CD14-positive monocyte (primary cell): Measurements from ENCODE around the gene SRRM3. TPM values are rescaled to one million over a fixed set of nuclear protein-coding genes. Genes with fewer than 3 reads are reported as not detected.
"Not testable (repeated sequence)": the region's sequence is repeated elsewhere in the genome, so short reads cannot be mapped to it uniquely, and the experiment has no call there.

ENCODE experiments used
- DNase-seq, 3 donors: peaks; one replicate each; pipeline ENCODE4 v3.0.0-alpha.2; 2011 to 2022
- H2AFZ ChIP-seq: 2 replicates; pipeline ENCODE4 v1.6.0; 2012; ENCODE audit warnings: mild to moderate bottlenecking, low read depth, low read length, inconsistent platforms; ENCODE audit not compliant: insufficient read depth, poor library complexity, severe bottlenecking
- H3K27ac ChIP-seq, 2 donors: 1 replicate in 1 of 2; 2 replicates in 1 of 2; pipeline ENCODE4 v1.5.1; 2012 to 2013; ENCODE audit warnings: low read length in 2 of 2, control low read depth in 1 of 2, inconsistent platforms in 1 of 2, low read depth in 1 of 2, mild to moderate bottlenecking in 1 of 2
- H3K27me3 ChIP-seq, 2 donors: one replicate each; pipeline versions ENCODE4 v1.6.0 to v1.6.1; 2011 to 2013; ENCODE audit warnings: low read length in 2 of 2; ENCODE audit not compliant: control insufficient read depth in 2 of 2, insufficient read depth in 2 of 2
- H3K36me3 ChIP-seq, 2 donors: replicated peaks in 1 of 2; 1 replicate in 1 of 2; 2 replicates in 1 of 2; pipeline versions ENCODE4 v1.5.1 to v1.6.1; 2012 to 2013; ENCODE audit warnings: low read length in 2 of 2, control low read depth in 1 of 2, inconsistent platforms in 1 of 2, mild to moderate bottlenecking in 1 of 2; ENCODE audit not compliant: insufficient read depth in 2 of 2, control insufficient read depth in 1 of 2
- H3K4me1 ChIP-seq, 2 donors: 1 replicate in 1 of 2; 2 replicates in 1 of 2; pipeline versions ENCODE4 v1.5.1 to v1.6.1; 2012 to 2013; ENCODE audit warnings: low read length in 2 of 2, control low read depth in 1 of 2, inconsistent platforms in 1 of 2, mild to moderate bottlenecking in 1 of 2, moderate library complexity in 1 of 2; ENCODE audit not compliant: insufficient read depth in 2 of 2, control insufficient read depth in 1 of 2
- H3K4me2 ChIP-seq: replicated peaks from 2 replicates; pipeline ENCODE3; 2012; ENCODE audit warnings: low read length, moderate library complexity, mild to moderate bottlenecking; ENCODE audit not compliant: poor library complexity, severe bottlenecking; ENCODE audit errors: extremely low read depth
- H3K4me3 ChIP-seq, 3 experiments: fragments of 200-600 bp in 1 of 3; sonication (generic) in 1 of 3; replicated peaks in 1 of 3; 1 replicate in 2 of 3; 2 replicates in 1 of 3; pipeline ENCODE4 v1.5.1; 2011 to 2013; ENCODE audit warnings: low read length in 3 of 3, mild to moderate bottlenecking in 3 of 3, control low read depth in 2 of 3, low read depth in 2 of 3, inconsistent platforms in 1 of 3, moderate library complexity in 1 of 3
- H3K79me2 ChIP-seq: 2 replicates; pipeline ENCODE4 v1.6.0; 2012; ENCODE audit warnings: mild to moderate bottlenecking, control low read depth, inconsistent platforms, low read length, moderate library complexity; ENCODE audit not compliant: insufficient read depth
- H3K9ac ChIP-seq: 2 replicates; pipeline ENCODE4 v1.6.0; 2017; ENCODE audit warnings: low read length, mild to moderate bottlenecking; ENCODE audit not compliant: insufficient read depth, poor library complexity, severe bottlenecking
- H3K9me3 ChIP-seq, 2 donors: replicated peaks in 1 of 2; 1 replicate in 1 of 2; 2 replicates in 1 of 2; pipeline versions ENCODE4 v1.5.1 to v1.6.1; 2012 to 2013; ENCODE audit warnings: low read length in 2 of 2, control low read depth in 1 of 2; ENCODE audit not compliant: control insufficient read depth in 1 of 2, insufficient read depth in 1 of 2
- H4K20me1 ChIP-seq: 2 replicates; pipeline ENCODE4 v1.6.0; 2012; ENCODE audit warnings: mild to moderate bottlenecking, low read length, control low read depth, moderate library complexity; ENCODE audit not compliant: insufficient read depth
- H3K27ac Mint-ChIP-seq, 7 donors: one replicate each; pipeline ENCODE4 v1.8.0; 2020; ENCODE audit warnings: mild to moderate bottlenecking in 7 of 7, mixed read lengths in 7 of 7, moderate library complexity in 6 of 7, inconsistent platforms in 2 of 7
- H3K27me3 Mint-ChIP-seq, 3 donors: one replicate each; pipeline ENCODE4 v1.8.0; 2021 to 2022; ENCODE audit warnings: low read depth in 3 of 3, mild to moderate bottlenecking in 3 of 3, mixed read lengths in 3 of 3, moderate library complexity in 3 of 3, inconsistent platforms in 1 of 3
- H3K36me3 Mint-ChIP-seq, 2 donors: one replicate each; pipeline ENCODE4 v1.8.0; 2020; ENCODE audit warnings: mixed read lengths in 2 of 2, inconsistent platforms in 1 of 2, mild to moderate bottlenecking in 1 of 2
- H3K4me1 Mint-ChIP-seq: one replicate; pipeline ENCODE4 v1.8.0; 2020; ENCODE audit warnings: mild to moderate bottlenecking, mixed read lengths
- H3K4me3 Mint-ChIP-seq, 2 donors: one replicate each; pipeline ENCODE4 v1.8.0; 2020; ENCODE audit warnings: mild to moderate bottlenecking in 2 of 2, mixed read lengths in 2 of 2, moderate library complexity in 1 of 2
- H3K9me3 Mint-ChIP-seq, 7 donors: one replicate each; pipeline ENCODE4 v1.8.0; 2020 to 2022; ENCODE audit warnings: mixed read lengths in 7 of 7, mild to moderate bottlenecking in 6 of 7, moderate library complexity in 6 of 7, inconsistent platforms in 2 of 7
- WGBS: methylation state at CpG from one replicate; pipeline ENCODE4 v1.1.5; 2013; ENCODE audit warnings: missing lambda C conversion rate; ENCODE audit not compliant: insufficient coverage; 5-methylcytosine and 5-hydroxymethylcytosine counted together
- intact Hi-C, 2 donors: fragments of 100-400 bp; cut with micrococcal nuclease; formaldehyde crosslinking; loops; one replicate each; pipeline versions ENCODE4 v1.15.0 to v1.15.1; 2023
- polyA plus RNA-seq, 3 donors: library from polyadenylated mRNA; depleted of rRNA in 1 of 3; unstranded in 2 of 3; stranded (reverse) in 1 of 3; fragments of 300-500 nt in 2 of 3; fragments of >200 nt in 1 of 3; fragmentation: Illumina TruSeq in 2 of 3; gene quantifications; 1 replicate in 2 of 3; 2 replicates in 1 of 3; pipeline ENCODE4 v1.2.3, GENCODE V29; 2012 to 2021
- TF ChIP-seq, protein P1 (sequence below): fragments of 200-600 bp; IDR thresholded peaks from one replicate; pipeline ENCODE4 v1.8.0; 2022; ENCODE audit warnings: antibody characterized with exemption, mild to moderate bottlenecking

Gene SRRM3
- polyA plus RNA-seq, 3 donors, result not detected

DNA sequence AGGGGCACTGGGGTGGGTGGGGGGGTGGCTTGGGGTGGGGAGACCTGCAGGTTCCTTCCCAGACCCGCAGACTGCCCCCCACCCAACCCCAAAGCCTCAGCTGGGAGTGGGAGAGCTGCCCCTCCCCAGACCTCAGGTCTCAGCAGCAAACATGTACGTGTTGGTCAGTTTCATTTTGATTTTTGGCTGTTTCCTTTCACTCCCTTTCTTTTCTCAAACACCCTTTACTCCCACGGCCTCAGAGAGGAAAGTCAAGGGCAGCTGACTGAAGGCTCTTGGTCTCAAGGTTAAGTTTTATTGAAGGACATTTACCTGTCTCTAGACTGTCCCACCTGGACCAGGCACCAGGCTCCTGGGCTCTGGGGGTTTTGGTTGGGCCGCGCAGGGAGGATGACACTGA, 66.7 kb downstream of the SRRM3 start:
- TF ChIP-seq, protein P1, sequence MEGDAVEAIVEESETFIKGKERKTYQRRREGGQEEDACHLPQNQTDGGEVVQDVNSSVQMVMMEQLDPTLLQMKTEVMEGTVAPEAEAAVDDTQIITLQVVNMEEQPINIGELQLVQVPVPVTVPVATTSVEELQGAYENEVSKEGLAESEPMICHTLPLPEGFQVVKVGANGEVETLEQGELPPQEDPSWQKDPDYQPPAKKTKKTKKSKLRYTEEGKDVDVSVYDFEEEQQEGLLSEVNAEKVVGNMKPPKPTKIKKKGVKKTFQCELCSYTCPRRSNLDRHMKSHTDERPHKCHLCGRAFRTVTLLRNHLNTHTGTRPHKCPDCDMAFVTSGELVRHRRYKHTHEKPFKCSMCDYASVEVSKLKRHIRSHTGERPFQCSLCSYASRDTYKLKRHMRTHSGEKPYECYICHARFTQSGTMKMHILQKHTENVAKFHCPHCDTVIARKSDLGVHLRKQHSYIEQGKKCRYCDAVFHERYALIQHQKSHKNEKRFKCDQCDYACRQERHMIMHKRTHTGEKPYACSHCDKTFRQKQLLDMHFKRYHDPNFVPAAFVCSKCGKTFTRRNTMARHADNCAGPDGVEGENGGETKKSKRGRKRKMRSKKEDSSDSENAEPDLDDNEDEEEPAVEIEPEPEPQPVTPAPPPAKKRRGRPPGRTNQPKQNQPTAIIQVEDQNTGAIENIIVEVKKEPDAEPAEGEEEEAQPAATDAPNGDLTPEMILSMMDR, result no peak
- peak overlapping the region in 1 of 2 donors; percentile 76 for H3K4me3 Mint-ChIP-seq
- intact Hi-C loops, result no loop called here
- no CpG with 5 or more reads among the region's 5 CpGs for WGBS
- H3K36me3 Mint-ChIP-seq, result no peaks in the 10 kb centered on the region
- H3K27me3 Mint-ChIP-seq, result peaks cover 37 to 57% (median 42%) of the 10 kb centered on the region in 3 donors
- H3K27ac ChIP-seq, result no peak overlapping the region
- H3K27ac Mint-ChIP-seq, result no peak overlapping the region
- no peaks in the 10 kb centered on the region for H3K9me3 ChIP-seq
- H2AFZ ChIP-seq, result no peak overlapping the region
- H3K4me1 ChIP-seq, result peaks cover 0 to 5% of the 10 kb centered on the region in 2 donors
- H3K4me2 ChIP-seq, result no peak overlapping the region
- no peak for DNase-seq
- H3K36me3 ChIP-seq, result no peaks in the 10 kb centered on the region
- no peaks in the 10 kb centered on the region for H3K79me2 ChIP-seq
- peaks cover 7% of the 10 kb centered on the region for H3K4me1 Mint-ChIP-seq
- peaks cover 0 to 2% (median 0%) of the 10 kb centered on the region in 7 donors for H3K9me3 Mint-ChIP-seq
- peaks cover 6 to 35% of the 10 kb centered on the region in 2 donors for H3K27me3 ChIP-seq
- H3K9ac ChIP-seq, result no peak overlapping the region
- no peaks in the 10 kb centered on the region for H4K20me1 ChIP-seq
- no peak overlapping the region for H3K4me3 ChIP-seq

DNA sequence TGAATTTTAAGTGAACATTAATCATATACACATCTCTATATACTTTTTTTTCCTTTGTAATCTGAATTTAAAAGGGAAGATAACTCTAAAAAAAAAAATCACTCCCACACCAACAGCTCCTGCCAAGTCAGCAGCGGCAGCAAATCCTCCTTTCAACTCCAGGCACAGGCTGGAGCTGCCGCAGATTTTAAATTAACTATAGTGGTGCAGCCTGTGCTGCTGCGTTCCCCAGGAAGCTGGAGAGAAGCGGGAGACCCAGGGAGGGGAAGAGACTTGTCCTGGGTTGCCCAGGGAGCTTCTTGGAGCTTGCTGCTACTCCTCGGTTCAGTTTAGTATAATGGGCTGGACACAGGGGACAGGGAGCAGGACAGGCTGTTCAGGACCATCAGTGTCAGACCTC, 68.2 kb downstream of the SRRM3 start:
- H3K27me3 ChIP-seq, result peaks cover 6 to 35% of the 10 kb centered on the region in 2 donors
- 75% methylated on average over 3 of the region's 5 CpGs for WGBS
- H3K79me2 ChIP-seq, result no peaks in the 10 kb centered on the region
- Mint-ChIP-seq H3K27ac (no peak overlapping the region), H3K4me1 (peaks cover 7% of the 10 kb centered on the region), H3K36me3 (no peaks in the 10 kb centered on the region), H3K4me3 (no peak overlapping the region), H3K27me3 (peaks cover 40 to 63% (median 42%) of the 10 kb centered on the region in 3 donors), H3K9me3 (peaks cover 0 to 2% (median 0%) of the 10 kb centered on the region in 7 donors)
- no peaks in the 10 kb centered on the region for H3K36me3 ChIP-seq
- no peak overlapping the region for H2AFZ ChIP-seq
- H3K4me3 ChIP-seq, result no peak overlapping the region
- TF ChIP-seq, protein P1, result no peak
- no peaks in the 10 kb centered on the region for H4K20me1 ChIP-seq
- H3K9me3 ChIP-seq, result no peaks in the 10 kb centered on the region
- no peak overlapping the region for H3K27ac ChIP-seq
- intact Hi-C loops, result no loop called here
- DNase-seq, result no peak
- H3K4me2 ChIP-seq, result no peak overlapping the region
- no peak overlapping the region for H3K9ac ChIP-seq
- H3K4me1 ChIP-seq, result peaks cover 0 to 5% of the 10 kb centered on the region in 2 donors

DNA sequence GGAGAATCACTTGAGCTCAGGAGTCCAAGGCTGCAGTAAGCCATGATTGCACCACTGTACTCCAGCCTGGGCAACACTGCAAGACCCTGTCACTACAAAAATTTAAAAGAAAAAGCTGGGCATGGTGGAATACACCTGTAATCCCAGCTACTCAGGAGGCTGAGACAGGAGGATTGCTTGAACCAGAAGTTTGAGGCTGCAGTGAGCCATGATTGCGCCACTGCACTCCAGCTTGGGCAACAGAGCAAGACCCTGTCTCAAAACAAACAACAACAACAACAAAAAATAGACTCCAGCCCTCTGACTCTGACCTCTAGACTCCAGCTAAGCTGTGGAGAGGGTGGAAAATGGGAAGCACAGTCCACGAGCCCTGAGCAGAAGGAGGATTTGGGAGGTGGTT, 69.7 kb downstream of the SRRM3 start:
- H3K36me3 Mint-ChIP-seq, H4K20me1 ChIP-seq, H3K4me1 ChIP-seq, H3K9me3 Mint-ChIP-seq, H3K4me3 Mint-ChIP-seq, H2AFZ ChIP-seq, H3K79me2 ChIP-seq, H3K4me1 Mint-ChIP-seq, intact Hi-C loops, H3K27ac Mint-ChIP-seq, H3K27ac ChIP-seq, H3K36me3 ChIP-seq, DNase-seq, H3K9ac ChIP-seq, H3K4me2 ChIP-seq, H3K4me3 ChIP-seq, H3K9me3 ChIP-seq: not testable (repeated sequence)
- peaks cover 39 to 64% (median 40%) of the 10 kb centered on the region in 3 donors for H3K27me3 Mint-ChIP-seq
- H3K27me3 ChIP-seq, result peaks cover 6 to 35% of the 10 kb centered on the region in 2 donors
- no CpG with 5 or more reads among the region's 2 CpGs for WGBS
